Mucosa of descending colon (tissue), 3 donors: ENCODE results near the gene CPT1B. TPM values are rescaled to one million over a fixed set of nuclear protein-coding genes. Genes with fewer than 3 reads are reported as not detected.

Source experiments
- ATAC-seq: fragments of 200-7000 bp; cut with Tn5 transposase; one replicate; pipeline ENCODE4 v1.9.1; 2020; ENCODE audit warnings: mild to moderate bottlenecking, moderate library complexity
- DNase-seq, 3 donors: peaks; one replicate each; pipeline ENCODE4 v3.0.0-alpha.2; 2020
- H3K36me3 ChIP-seq: fragments of 200-600 bp; one replicate; pipeline ENCODE4 v1.8.0; 2021; ENCODE audit warnings: low read depth, mild to moderate bottlenecking
- H3K4me1 ChIP-seq: fragments of 200-600 bp; one replicate; pipeline ENCODE4 v1.8.0; 2021; ENCODE audit warnings: low read depth, mild to moderate bottlenecking
- H3K4me3 ChIP-seq: fragments of 200-600 bp; one replicate; pipeline ENCODE4 v1.8.0; 2021; ENCODE audit warnings: mild to moderate bottlenecking
- H3K9me3 ChIP-seq: fragments of 200-600 bp; one replicate; pipeline ENCODE4 v1.8.0; 2021; ENCODE audit warnings: mild to moderate bottlenecking
- CTCF ChIP-seq: fragments of 200-600 bp; IDR thresholded peaks from one replicate; pipeline ENCODE4 v1.8.0; 2022; ENCODE audit warnings: antibody characterized with exemption, mild to moderate bottlenecking
- intact Hi-C, 2 donors: fragments of 100-400 bp; cut with DNase I in 1 of 2; cut with micrococcal nuclease in 1 of 2; formaldehyde crosslinking; loops; one replicate each; pipeline versions ENCODE4 v1.11.0 to v1.11.1; 2022; cut with DNase I, micrococcal nuclease
- total RNA-seq, 3 donors: library from RNA; stranded (reverse); fragmentation: NEBNext Ultra II Directional in 2 of 3; extraction: Animal tissue kit (Norgen Biotek cat#: 25700) in 2 of 3; gene quantifications; one replicate each; pipeline versions ENCODE4 v1.2.1 to v1.2.4, GENCODE V29; 2021 to 2023
- donor health status: DM: no; HTN: no; CAD: no; lungs with moderate emphysema.
- donor health status: DM: no; HTN: no; CAD: no.
- donor health status: DM: no; HTN: yes; CAD: no.

Gene CPT1B
- total RNA-seq, 3 donors from 2014 or later: 24.5 to 51.6 (median 29.9) TPM

- DNase-seq (no peak), ATAC-seq (no peak)
- H3K4me3 ChIP-seq: no peak overlapping the region
- peaks cover 10% of the 10 kb centered on the region for H3K4me1 ChIP-seq
- no peaks in the 10 kb centered on the region for H3K36me3 ChIP-seq
- H3K9me3 ChIP-seq: no peaks in the 10 kb centered on the region
- TF ChIP-seq CTCF: no peak
- intact Hi-C loops: no loop called here
These were observed 4.5 kb downstream of the CPT1B start for GRCh38 chr22:50573491-50574382.

GRCh38 chr22:50572965-50573364 lies 5.3 kb downstream of the CPT1B start:
- ATAC-seq (no peak), DNase-seq (no peak)
- Histone ChIP-seq H3K4me3 (no peak overlapping the region), H3K9me3 (no peaks in the 10 kb centered on the region), H3K4me1 (peaks cover 13% of the 10 kb centered on the region), H3K36me3 (no peaks in the 10 kb centered on the region)
- TF ChIP-seq CTCF: no peak
- intact Hi-C loops: no loop called here

DNA sequence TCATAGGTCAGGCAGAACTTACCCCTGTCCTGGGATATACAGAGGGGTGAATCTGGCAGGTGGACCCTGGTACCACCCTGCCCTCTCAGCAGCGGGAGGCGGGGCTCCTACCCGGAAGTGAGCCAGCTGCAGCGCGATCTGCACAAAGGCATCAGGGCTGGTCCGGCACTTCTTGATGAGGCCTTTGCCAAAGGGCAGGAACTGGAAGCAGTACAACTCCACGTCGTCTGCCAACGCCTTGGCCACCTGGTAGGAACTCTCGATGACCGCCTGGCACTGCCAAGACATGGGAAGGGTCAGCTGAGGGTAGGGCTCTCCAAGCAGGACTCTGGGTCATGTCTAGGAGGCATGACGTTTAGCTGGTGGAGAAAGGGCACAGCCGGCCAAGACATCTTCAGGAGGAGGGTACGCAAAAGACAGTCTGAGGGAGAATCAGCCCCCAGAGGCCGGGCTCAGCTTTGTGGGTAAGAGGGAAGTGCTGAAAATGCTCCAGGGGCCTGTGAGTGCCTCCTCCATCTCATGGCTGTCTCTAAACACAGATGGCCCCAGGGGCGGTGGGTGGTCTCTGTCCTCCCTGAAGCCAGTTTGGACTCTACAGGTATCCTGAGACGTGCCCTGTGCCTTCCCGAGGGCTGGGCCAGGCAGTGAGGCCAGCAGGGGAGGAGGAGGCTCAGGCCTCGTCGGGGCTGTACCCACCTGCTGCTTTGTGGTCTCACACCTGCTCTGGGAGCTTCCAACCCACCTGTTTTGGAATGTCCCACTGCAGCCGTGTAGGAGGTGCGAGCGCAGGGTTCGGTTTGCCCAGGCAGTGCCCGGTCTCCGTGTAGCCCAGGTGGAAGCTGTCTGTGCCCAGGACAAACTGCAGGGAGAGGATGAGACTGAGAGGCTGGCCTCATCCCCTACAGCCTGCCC lies 6.7 kb downstream of the CPT1B start:
- peaks cover 13% of the 10 kb centered on the region for H3K4me1 ChIP-seq
- H3K9me3 ChIP-seq: no peaks in the 10 kb centered on the region
- DNase-seq: no peak
- no peak overlapping the region for H3K4me3 ChIP-seq
- intact Hi-C loops: no loop called here
- peak; percentile 12 for ATAC-seq
- no peaks in the 10 kb centered on the region for H3K36me3 ChIP-seq
- TF ChIP-seq CTCF: no peak

DNA sequence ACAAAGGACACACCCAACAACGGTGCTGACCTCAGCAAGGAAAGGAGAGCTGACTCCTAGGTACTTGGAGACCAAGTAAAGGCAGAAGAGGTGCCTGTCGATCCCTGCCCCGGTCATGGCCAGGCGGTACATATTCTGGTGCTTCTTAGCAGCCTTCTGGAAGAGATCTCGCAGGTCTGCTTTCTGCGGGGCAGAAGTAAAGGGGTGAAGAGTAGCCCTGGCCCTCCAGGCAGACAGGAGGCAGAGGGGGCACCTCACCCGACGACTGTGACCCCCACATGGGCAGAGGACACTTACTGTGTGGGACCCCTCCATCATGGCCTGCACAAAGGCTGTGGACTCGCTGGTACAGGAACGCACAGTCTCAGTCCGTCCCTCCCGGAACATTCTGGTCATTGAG lies 7.4 kb downstream of the CPT1B start:
- intact Hi-C loops: no loop called here
- DNase-seq (no peak), ATAC-seq (no peak)
- H3K9me3 ChIP-seq: no peaks in the 10 kb centered on the region
- no peaks in the 10 kb centered on the region for H3K36me3 ChIP-seq
- no peak for TF ChIP-seq CTCF
- no peak overlapping the region for H3K4me3 ChIP-seq
- peaks cover 13% of the 10 kb centered on the region for H3K4me1 ChIP-seq

- intact Hi-C loops: no loop called here
- Histone ChIP-seq H3K4me1 (peaks cover 13% of the 10 kb centered on the region), H3K36me3 (no peaks in the 10 kb centered on the region), H3K4me3 (no peak overlapping the region), H3K9me3 (no peaks in the 10 kb centered on the region)
- ATAC-seq: no peak
- no peak for DNase-seq
- no peak for TF ChIP-seq CTCF
These were observed 8.2 kb downstream of the CPT1B start for GRCh38 chr22:50569896-50570535.
